Measurements from ENCODE around the gene OCA2.

- TF ChIP-seq POLR2A (IDR thresholded peaks at IDR 0.05; ENCODE audit: low read depth, low read length): no peak
- no peak for TF ChIP-seq NFE2L2 (IDR thresholded peaks at IDR 0.05; ENCODE audit: low read depth, low read length)
Observed at GRCh38 chr15:28127036-28127435, 27.9 kb upstream of the OCA2 start.

Measured in IMR-90 (cell line).